Loucy (cell line): ENCODE data around the gene ADIG.

Source experiments
- H2AFZ ChIP-seq: fragments of 200-600 bp; sonication (generic); 2 replicates; pipeline ENCODE4 v1.6.0; 2016; ENCODE audit warnings: antibody characterized with exemption, mild to moderate bottlenecking, low read length, moderate library complexity
- H3F3A ChIP-seq: fragments of 200-600 bp; 2 replicates; pipeline ENCODE4 v1.6.0; 2016; ENCODE audit warnings: antibody characterized with exemption, low read depth, mild to moderate bottlenecking
- H3K27me3 ChIP-seq: fragments of 200-600 bp; sonication (generic); 2 replicates; pipeline ENCODE4 v1.6.1; 2014; ENCODE audit warnings: low read length, mild to moderate bottlenecking; ENCODE audit not compliant: insufficient read depth, poor library complexity, severe bottlenecking
- H3K36me3 ChIP-seq: fragments of 200-600 bp; sonication (generic); 2 replicates; pipeline ENCODE4 v1.6.1; 2016; ENCODE audit warnings: low read length; ENCODE audit not compliant: insufficient read depth
- H3K4me1 ChIP-seq: fragments of 200-600 bp; sonication (generic); 2 replicates; pipeline ENCODE4 v1.5.1; 2014; ENCODE audit warnings: low read length, mild to moderate bottlenecking; ENCODE audit not compliant: insufficient read depth, poor library complexity, severe bottlenecking
- H3K4me2 ChIP-seq: fragments of 200-600 bp; sonication (generic); 2 replicates; pipeline ENCODE4 v1.6.0; 2014; ENCODE audit warnings: antibody characterized with exemption, low read length, low read depth, mild to moderate bottlenecking; ENCODE audit not compliant: poor library complexity, severe bottlenecking
- H3K4me3 ChIP-seq: fragments of 200-600 bp; sonication (generic); 2 replicates; pipeline ENCODE4 v1.5.1; 2014; ENCODE audit warnings: low read length, mild to moderate bottlenecking, mixed read lengths; ENCODE audit not compliant: poor library complexity, severe bottlenecking
- H3K79me2 ChIP-seq: fragments of 200-600 bp; sonication (generic); 2 replicates; pipeline ENCODE4 v1.6.1; 2014; ENCODE audit warnings: low read length; ENCODE audit not compliant: insufficient read depth
- H3K9ac ChIP-seq: fragments of 200-600 bp; sonication (generic); 2 replicates; pipeline ENCODE4 v1.6.0; 2014; ENCODE audit warnings: mild to moderate bottlenecking, low read depth, low read length, moderate library complexity; ENCODE audit not compliant: poor library complexity, severe bottlenecking
- H3K9me2 ChIP-seq: fragments of 200-600 bp; sonication (generic); replicated peaks from 2 replicates; pipeline ENCODE4 v1.6.1; 2016; ENCODE audit warnings: low read depth, low read length, mixed read lengths
- H3K9me3 ChIP-seq: fragments of 200-600 bp; sonication (generic); 2 replicates; pipeline ENCODE4 v1.6.1; 2014; ENCODE audit warnings: mild to moderate bottlenecking, antibody characterized with exemption, low read length, low read depth; ENCODE audit not compliant: insufficient read depth
- H4K20me1 ChIP-seq: fragments of 200-600 bp; sonication (generic); 2 replicates; pipeline ENCODE4 v1.6.0; 2014; ENCODE audit warnings: antibody characterized with exemption, low read length, mild to moderate bottlenecking; ENCODE audit not compliant: insufficient read depth, poor library complexity, severe bottlenecking
- CTCF ChIP-seq: fragments of 200-600 bp; sonication (generic); conservative IDR thresholded peaks from 2 replicates; pipeline ENCODE4 v1.5.1; 2014; ENCODE audit warnings: mild to moderate bottlenecking, antibody characterized with exemption, low read length
- EZH2phosphoT487 ChIP-seq: fragments of 200-600 bp; IDR thresholded peaks from 2 replicates; pipeline ENCODE4 v1.6.1; 2018; ENCODE audit warnings: antibody characterized with exemption, mild to moderate bottlenecking, moderate library complexity, borderline replicate concordance

The ADIG gene

GRCh38 chr20:38633577-38634093 lies 52.6 kb downstream of the ADIG start:
- H3K4me2 ChIP-seq, result no peak overlapping the region
- no peak overlapping the region for H3K4me3 ChIP-seq
- peak; percentile 83 for TF ChIP-seq CTCF
- TF ChIP-seq EZH2phosphoT487, result no peak
- no peaks in the 10 kb centered on the region for H3K27me3 ChIP-seq
- no peaks in the 10 kb centered on the region for H3F3A ChIP-seq
- no peaks in the 10 kb centered on the region for H3K9me2 ChIP-seq
- no peaks in the 10 kb centered on the region for H3K36me3 ChIP-seq
- H2AFZ ChIP-seq, result peak overlapping the region; percentile 66
- H3K4me1 ChIP-seq, result no peaks in the 10 kb centered on the region
- no peaks in the 10 kb centered on the region for H3K79me2 ChIP-seq
- H4K20me1 ChIP-seq, result no peaks in the 10 kb centered on the region
- H3K9me3 ChIP-seq, result no peaks in the 10 kb centered on the region
- no peak overlapping the region for H3K9ac ChIP-seq

- peak overlapping the region; percentile 71 for H2AFZ ChIP-seq
- no peaks in the 10 kb centered on the region for H3K9me3 ChIP-seq
- H3K27me3 ChIP-seq, result no peaks in the 10 kb centered on the region
- no peaks in the 10 kb centered on the region for H3K4me1 ChIP-seq
- H3K36me3 ChIP-seq, result no peaks in the 10 kb centered on the region
- H3K9me2 ChIP-seq, result no peaks in the 10 kb centered on the region
- H4K20me1 ChIP-seq, result no peaks in the 10 kb centered on the region
- H3K4me2 ChIP-seq, result no peak overlapping the region
- H3K9ac ChIP-seq, result no peak overlapping the region
- H3F3A ChIP-seq, result no peaks in the 10 kb centered on the region
- H3K4me3 ChIP-seq, result no peak overlapping the region
- TF ChIP-seq EZH2phosphoT487 (no peak), CTCF (no peak)
- H3K79me2 ChIP-seq, result no peaks in the 10 kb centered on the region
Observed at GRCh38 chr20:38635721-38636288, 54.8 kb downstream of the ADIG start.
